ENCODE results near the gene SPACA1. TPM values are rescaled to one million over a fixed set of nuclear protein-coding genes. Genes with fewer than 3 reads are reported as not detected.
"Not testable (repeated sequence)": the region's sequence is repeated elsewhere in the genome, so short reads cannot be mapped to it uniquely, and the experiment has no call there.

The SPACA1 gene
- total RNA-seq = not detected
- long read RNA-seq = 0 reads

- DNase-seq = no peak
- intact Hi-C loops (cut with DNase I, micrococcal nuclease) = no loop called here
These were observed at the start of gene SPACA1 for GRCh38 chr6:88047510-88048150. Gene SPACA1 (plus strand): TSS chr6:88047841. CDS start chr6:88047906, 65 bp downstream.

GRCh38 chr6:88000713-88001112, 46.9 kb upstream of the SPACA1 start:
- no peak for DNase-seq
- intact Hi-C loops (cut with DNase I, micrococcal nuclease) = no loop called here
- ATAC-seq = no peak

More at GRCh38 chr6:88047510-88048150, at the start of gene SPACA1:
- no peak for ATAC-seq

- intact Hi-C loops (cut with DNase I, micrococcal nuclease); ATAC-seq; DNase-seq: not testable (repeated sequence)
These were observed 46.4 kb upstream of the SPACA1 start for GRCh38 chr6:88001279-88001678.

GRCh38 chr6:88004707-88005106, 42.9 kb upstream of the SPACA1 start:
- no peak for DNase-seq
- no peak for ATAC-seq
- intact Hi-C loops (cut with DNase I, micrococcal nuclease) = no loop called here

GRCh38 chr6:88006557-88006956, 41.1 kb upstream of the SPACA1 start:
- intact Hi-C loops (cut with DNase I, micrococcal nuclease) = no loop called here
- DNase-seq (no peak), ATAC-seq (no peak)

- ATAC-seq (peak; percentile 55), DNase-seq (no peak)
- intact Hi-C loops (cut with DNase I, micrococcal nuclease) = no loop called here
These were observed 39.2 kb upstream of the SPACA1 start for GRCh38 chr6:88008411-88008810.

GRCh38 chr6:88008831-88009231, 38.8 kb upstream of the SPACA1 start:
- DNase-seq = no peak
- peak; percentile 86 for ATAC-seq
- intact Hi-C loops (cut with DNase I, micrococcal nuclease) = no loop called here

GRCh38 chr6:88013015-88013414, 34.6 kb upstream of the SPACA1 start:
- intact Hi-C loops (cut with DNase I, micrococcal nuclease) = no loop called here
- peak; percentile 62 for ATAC-seq
- DNase-seq = no peak

- intact Hi-C loops (cut with DNase I, micrococcal nuclease) = no loop called here
- DNase-seq (no peak), ATAC-seq (no peak)
These were observed 34.1 kb upstream of the SPACA1 start for GRCh38 chr6:88013554-88013953.

- DNase-seq = no peak
- ATAC-seq = no peak
- intact Hi-C loops (cut with DNase I, micrococcal nuclease) = no loop called here
These were observed 27.2 kb upstream of the SPACA1 start for GRCh38 chr6:88020439-88020838.

GRCh38 chr6:88024696-88025095, 22.9 kb upstream of the SPACA1 start:
- intact Hi-C loops (cut with DNase I, micrococcal nuclease) = no loop called here
- DNase-seq (no peak), ATAC-seq (no peak)

GRCh38 chr6:88031550-88031949, 16.1 kb upstream of the SPACA1 start:
- ATAC-seq (no peak), DNase-seq (no peak)
- intact Hi-C loops (cut with DNase I, micrococcal nuclease) = no loop called here

- ATAC-seq (no peak), DNase-seq (no peak)
- intact Hi-C loops (cut with DNase I, micrococcal nuclease) = no loop called here
These were observed 3.1 kb upstream of the SPACA1 start for GRCh38 chr6:88044530-88044929.

- no peak for DNase-seq
- intact Hi-C loops (cut with DNase I, micrococcal nuclease) = no loop called here
- ATAC-seq = no peak
These were observed 2.0 kb upstream of the SPACA1 start for GRCh38 chr6:88045521-88046136.

- peak in 1 of 2 donors; percentile 16 for DNase-seq
- intact Hi-C loops (cut with DNase I, micrococcal nuclease) = no loop called here
- ATAC-seq = peak; percentile 95
These were observed 937 bp downstream of the SPACA1 start for GRCh38 chr6:88048578-88048977.

GRCh38 chr6:88050140-88050818, 2.6 kb downstream of the SPACA1 start:
- intact Hi-C loops (cut with DNase I, micrococcal nuclease) = no loop called here
- ATAC-seq (no peak), DNase-seq (no peak)

GRCh38 chr6:88059191-88059590, 11.6 kb downstream of the SPACA1 start:
- intact Hi-C loops (cut with DNase I, micrococcal nuclease) = no loop called here
- DNase-seq (no peak), ATAC-seq (no peak)

GRCh38 chr6:88062376-88062775, 14.7 kb downstream of the SPACA1 start:
- intact Hi-C loops (cut with DNase I, micrococcal nuclease) = no loop called here
- DNase-seq = no peak
- ATAC-seq = peak; percentile 99

- intact Hi-C loops (cut with DNase I, micrococcal nuclease) = no loop called here
- ATAC-seq (no peak), DNase-seq (no peak)
These were observed 24.8 kb downstream of the SPACA1 start for GRCh38 chr6:88072462-88072861.

GRCh38 chr6:88074791-88075190, 27.1 kb downstream of the SPACA1 start:
- no peak for DNase-seq
- ATAC-seq = no peak
- intact Hi-C loops (cut with DNase I, micrococcal nuclease) = no loop called here
